WI38 (cell line): ENCODE results near the gene RAMACL.
"Not testable (repeated sequence)": the region's sequence is repeated elsewhere in the genome, so short reads cannot be mapped to it uniquely, and the experiment has no call there.

Experiments used
- H3K4me3 ChIP-seq: 2 replicates; pipeline ENCODE4 v1.5.1; 2011; ENCODE audit warnings: low read depth, mild to moderate bottlenecking, control low read depth, low read length
- TF ChIP-seq, protein P1 (sequence below): IDR thresholded peaks from 2 replicates; pipeline ENCODE4 v1.5.1; 2012; ENCODE audit warnings: low read depth, mild to moderate bottlenecking, control low read depth, low read length

Gene RAMACL

DNA sequence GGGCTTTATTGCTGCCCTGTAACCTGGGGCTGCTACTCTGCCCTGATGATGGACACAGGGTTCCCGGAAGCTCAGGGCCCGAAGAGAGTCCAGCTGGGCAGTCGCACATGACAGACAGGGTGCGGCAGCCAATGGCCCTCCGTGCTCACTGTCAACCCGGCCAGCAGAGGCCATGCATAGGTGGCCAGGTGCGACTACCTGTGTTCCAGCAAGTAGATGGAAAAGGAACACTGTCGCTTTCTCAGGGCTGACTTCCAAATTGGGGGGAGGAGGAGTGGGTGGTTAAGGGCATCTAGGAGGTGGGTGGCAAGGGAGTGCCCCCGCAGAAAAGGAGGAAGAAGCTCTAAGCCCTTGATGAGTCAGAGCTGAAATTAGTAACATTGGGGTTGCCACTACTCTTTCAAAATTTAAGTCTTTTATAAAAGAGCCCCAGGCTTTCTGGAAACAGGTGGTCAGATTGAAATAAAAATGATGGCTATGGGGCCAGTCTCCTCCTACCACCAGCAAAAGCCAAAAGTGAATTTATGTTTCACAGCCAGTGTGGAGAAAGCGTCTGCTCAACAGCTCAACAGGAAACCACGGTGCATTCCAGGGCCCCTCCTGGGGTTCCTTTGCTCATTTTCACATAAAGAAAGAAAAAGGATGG lies 2.3 kb upstream of the RAMACL start:
- H3K4me3 ChIP-seq: no peak overlapping the region
- TF ChIP-seq, protein P1, sequence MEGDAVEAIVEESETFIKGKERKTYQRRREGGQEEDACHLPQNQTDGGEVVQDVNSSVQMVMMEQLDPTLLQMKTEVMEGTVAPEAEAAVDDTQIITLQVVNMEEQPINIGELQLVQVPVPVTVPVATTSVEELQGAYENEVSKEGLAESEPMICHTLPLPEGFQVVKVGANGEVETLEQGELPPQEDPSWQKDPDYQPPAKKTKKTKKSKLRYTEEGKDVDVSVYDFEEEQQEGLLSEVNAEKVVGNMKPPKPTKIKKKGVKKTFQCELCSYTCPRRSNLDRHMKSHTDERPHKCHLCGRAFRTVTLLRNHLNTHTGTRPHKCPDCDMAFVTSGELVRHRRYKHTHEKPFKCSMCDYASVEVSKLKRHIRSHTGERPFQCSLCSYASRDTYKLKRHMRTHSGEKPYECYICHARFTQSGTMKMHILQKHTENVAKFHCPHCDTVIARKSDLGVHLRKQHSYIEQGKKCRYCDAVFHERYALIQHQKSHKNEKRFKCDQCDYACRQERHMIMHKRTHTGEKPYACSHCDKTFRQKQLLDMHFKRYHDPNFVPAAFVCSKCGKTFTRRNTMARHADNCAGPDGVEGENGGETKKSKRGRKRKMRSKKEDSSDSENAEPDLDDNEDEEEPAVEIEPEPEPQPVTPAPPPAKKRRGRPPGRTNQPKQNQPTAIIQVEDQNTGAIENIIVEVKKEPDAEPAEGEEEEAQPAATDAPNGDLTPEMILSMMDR: no peak

DNA sequence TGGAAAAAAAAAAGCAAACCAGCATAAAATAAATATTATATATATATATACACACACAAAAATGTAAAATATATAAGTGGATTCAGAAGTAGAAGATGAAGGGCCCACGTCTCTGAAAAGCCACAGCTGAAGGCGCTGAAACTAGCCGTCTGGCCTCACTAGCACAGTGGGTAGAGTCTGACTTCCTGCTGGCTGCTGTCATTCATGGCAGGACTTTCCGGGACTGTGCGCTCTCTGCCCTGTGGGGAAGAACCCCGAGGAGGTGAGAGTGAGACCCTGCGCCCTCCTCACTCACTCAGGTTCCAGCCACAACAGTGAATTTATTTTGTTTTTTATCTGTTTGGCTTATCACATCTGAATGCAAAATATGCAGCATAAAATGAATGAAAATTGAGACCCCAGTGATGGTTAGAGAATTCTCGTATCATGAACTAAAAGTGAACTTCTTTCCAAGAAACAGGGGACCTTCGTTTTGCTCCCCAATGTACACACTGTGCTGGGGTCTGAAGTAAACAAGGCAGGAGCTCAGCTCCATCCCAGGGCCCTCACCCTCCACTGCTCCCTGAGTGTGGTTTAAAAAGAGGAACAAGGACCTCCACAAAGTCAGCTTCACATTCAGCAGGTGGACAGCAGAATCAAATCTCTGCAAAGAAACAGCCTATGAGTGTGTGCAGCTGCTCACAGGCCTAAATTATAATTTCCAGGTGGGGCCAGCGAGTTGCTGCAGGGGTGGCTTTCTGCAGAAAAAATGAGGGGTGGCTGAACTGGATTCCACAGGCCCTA lies 1.3 kb upstream of the RAMACL start:
- H3K4me3 ChIP-seq: no peak overlapping the region
- TF ChIP-seq, protein P1: no peak

DNA sequence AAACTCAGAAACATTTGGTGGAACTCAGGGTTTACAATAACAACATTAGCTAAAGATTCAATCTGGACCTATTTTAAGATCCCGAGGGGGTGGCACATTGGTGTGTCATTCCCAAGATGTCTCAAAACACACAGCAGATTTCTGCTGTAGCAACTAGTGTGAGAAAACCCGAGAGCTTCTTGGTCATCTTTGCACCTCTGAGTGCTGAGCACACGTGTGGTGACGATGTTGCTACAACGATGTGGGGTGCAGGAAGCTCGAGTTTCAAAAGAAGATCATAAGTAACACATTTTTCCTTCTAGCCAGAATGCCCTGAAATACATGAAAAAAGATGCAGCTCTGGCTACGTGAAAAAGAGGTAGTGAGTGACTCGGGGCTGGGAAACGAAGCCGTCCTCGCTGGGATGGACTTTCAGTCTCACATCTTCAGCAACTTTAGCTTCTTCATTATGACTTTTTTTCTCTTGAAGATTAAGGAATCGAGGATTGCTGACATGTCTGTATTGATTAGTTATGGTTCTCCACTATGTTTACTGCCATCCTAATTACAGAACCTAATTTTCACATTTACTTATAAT lies 1.5 kb downstream of the RAMACL start:
- H3K4me3 ChIP-seq: no peak overlapping the region
- TF ChIP-seq, protein P1: no peak

DNA sequence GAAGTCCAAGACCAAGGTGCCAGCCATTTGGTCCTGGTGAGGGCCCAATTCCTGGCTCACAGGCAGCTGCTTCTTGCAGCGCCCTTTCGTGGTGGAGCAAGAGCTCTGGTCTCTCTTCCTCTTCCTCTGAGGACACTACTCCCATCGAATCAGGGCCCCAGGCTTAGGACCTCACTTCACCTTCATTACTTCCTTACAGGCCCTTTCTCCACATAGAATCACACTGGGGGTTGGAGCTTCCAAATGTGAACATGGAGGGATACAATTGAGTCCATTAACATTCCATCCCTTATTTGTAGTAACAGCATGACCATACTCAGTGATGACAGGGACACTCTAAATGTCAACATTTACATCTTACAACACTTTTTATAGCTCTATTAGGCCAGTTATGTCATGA lies 2.3 kb downstream of the RAMACL start:
- no peak overlapping the region for H3K4me3 ChIP-seq
- TF ChIP-seq, protein P1: no peak

DNA sequence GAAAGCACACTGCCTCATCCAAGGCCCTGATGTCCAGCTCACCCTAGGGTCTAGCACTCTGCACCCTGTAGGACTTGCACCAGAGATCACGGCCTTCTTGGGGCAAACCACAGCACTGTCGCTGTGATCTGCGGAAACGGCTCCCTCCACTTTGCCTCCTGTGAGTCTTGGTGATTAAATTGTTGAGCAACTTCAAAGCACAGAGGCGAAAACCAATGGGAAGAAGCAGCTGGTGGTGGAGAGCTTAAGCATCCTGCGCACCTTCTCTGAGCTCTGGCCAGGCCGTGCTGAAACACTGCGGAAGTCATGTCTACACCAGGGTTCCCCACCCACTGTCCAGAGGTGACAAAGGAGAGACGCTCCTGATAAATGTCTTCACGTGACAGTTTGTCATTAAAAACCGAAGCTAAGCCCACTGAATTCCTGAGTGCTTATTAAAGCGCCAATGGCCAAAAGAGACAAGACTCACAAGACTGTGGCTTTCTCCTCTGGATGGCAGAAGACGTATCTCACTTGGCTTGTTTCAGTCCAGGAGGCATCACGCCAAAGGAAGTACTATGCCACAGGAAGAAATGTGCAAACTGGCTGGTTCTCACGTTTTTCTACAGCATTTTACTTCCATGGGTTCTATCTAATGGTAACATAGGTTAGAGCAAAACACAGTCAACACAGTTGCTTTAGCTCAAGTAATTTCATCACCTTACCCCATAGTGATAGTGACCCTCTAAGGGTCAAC lies 3.1 kb downstream of the RAMACL start:
- TF ChIP-seq, protein P1: no peak
- no peak overlapping the region for H3K4me3 ChIP-seq

DNA sequence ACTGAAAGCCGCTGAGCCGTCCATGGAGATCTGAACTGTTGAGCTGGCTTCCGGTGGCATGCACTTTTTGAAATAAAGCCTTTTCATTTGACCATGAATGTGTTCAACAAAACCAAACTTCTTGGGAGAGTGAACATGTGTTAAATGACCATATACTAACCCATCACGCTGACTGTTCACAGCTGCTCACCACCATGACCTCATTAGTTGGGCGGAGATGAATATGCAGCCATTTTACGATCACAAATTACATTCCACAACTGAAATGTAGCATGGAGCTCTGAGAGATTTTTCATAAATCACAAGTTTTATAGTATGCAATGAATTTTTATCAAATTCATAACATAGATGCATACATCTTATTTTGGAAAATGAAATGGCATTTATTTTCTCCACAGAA lies 4.2 kb downstream of the RAMACL start:
- no peak overlapping the region for H3K4me3 ChIP-seq
- TF ChIP-seq, protein P1: no peak

DNA sequence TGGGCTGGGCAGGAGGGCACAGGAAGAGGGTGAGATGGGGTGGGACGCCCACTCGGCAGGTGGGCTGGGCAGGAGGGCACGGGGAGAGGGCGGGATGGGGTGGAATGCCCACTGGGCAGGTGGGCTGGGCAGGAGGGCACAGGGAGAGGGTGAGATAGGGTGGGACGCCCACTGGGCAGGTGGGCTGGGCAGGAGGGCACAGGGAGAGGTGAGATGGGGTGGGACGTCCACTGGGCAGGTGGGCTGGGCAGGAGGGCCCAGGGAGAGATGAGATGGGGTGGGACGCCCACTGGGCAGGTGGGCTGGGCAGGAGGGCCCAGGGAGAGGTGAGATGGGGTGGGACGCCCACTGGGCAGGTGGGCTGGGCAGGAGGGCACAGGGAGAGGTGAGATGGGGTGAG lies 4.7 kb downstream of the RAMACL start:
- H3K4me3 ChIP-seq: not testable (repeated sequence)
